EH (cell line): ENCODE measurements around the gene GDF10.

Source experiments
- DNase-seq: peaks from one replicate; pipeline ENCODE4 v3.0.0-alpha.2; 2015; ENCODE audit warnings: low read depth

GDF10 gene

GRCh38 chr10:47294057-47294456, 5.9 kb upstream of the GDF10 start:
- no peak for DNase-seq

DNA sequence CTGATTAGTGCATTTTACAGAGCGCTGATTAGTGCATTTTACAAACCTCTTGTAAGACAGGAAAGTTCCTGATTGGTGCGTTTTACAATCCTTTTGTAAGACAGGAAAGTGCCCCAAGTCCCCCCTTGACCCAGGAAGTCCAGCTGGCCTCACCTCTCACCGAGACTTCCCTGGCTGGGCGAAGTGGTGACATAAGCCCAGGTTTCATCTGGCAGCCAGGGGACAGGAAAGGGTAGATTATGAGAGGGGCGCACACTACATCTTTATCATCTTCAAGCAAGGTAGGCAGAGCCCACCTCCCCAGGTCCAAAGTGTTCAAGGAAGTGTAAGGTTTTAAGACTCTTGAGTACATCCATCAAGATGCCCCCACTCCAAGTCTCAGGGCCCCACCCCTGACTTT, 5.5 kb upstream of the GDF10 start:
- no peak for DNase-seq

GRCh38 chr10:47295411-47295810, 4.6 kb upstream of the GDF10 start:
- DNase-seq = no peak

DNA sequence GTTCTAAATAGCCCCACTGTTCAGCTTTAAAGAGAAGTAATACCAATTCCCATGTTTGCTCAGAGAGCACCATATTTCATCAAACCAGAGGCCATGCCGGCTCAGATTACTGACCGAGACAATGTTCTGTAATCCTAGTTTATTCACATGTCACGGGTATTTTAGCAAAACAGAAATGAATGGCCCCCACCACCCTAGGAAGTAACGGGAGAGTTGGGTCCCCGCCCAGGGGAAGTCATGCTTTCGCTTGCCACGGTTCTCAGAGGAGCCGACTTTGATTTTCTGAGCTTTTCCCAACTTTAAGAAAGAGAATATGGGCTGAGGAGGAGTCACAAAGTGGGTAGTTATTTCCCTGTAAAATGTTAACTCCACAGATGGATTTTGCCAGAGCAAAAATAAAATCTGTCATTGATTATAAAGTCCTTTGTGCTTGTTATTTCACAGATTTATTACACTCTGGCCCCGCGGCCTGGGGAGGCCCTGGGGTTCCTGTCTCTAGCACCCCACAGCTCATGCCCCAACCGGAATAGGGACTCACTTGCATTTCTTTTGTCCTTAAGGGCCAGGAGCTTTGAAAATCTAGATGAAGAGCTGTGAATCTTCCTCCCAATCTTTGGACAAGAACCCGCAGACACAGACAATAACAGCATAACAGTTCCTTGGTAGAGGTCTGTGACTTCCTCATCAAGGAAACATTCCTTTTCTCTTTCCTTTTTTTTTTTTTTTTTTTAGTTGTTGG, 3.7 kb upstream of the GDF10 start:
- no peak for DNase-seq

DNA sequence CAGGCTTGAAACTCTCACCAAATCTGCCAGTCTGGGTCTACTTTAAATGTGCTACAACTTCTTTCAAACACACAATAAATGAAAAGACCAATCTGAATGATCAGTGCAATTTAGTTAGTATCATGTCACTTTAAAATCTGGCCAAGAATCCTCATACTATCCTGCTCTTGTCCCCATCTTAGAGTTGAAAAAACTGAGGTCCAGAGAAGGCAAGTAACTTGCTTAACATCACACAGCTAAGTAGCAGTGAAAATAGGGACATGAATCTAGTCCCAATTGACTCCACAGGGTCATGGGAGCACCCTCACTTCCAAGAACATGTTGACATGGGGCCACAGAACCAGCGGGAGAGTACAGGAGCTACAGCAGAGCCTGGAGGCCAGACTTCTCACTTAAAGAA, 3.1 kb upstream of the GDF10 start:
- no peak for DNase-seq

DNA sequence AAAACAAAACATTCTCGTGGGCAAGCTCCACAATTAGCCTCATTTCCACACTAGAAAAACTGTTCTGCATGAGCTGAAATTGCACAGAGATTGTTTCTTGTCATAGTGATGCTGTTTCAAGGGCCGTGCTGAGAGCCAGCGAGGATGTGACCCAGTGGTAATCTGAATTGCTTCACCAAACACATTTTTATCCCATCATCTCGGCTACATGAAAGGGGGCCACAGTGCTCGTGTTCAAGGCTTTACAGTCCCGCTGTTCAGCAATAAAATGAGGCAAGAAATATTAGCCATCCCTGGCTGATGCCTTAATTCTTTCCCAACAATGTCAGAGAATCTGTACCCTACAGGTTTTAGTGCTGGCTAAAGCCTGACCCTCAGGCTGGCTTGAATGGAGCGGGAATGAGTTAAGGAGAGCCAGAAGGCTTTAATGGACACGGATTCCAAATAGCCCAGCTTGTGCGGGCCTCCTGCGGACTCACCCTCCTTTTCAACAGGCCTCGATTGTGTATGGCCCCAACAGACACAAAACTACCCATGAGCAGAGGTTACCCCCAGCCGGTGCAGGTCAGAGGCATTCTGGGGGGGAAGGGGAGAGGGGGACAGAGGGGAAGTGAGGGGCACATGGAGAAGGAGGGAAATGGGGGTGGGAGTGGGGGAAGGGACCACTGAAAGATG, 2.0 kb upstream of the GDF10 start:
- no peak for DNase-seq

DNA sequence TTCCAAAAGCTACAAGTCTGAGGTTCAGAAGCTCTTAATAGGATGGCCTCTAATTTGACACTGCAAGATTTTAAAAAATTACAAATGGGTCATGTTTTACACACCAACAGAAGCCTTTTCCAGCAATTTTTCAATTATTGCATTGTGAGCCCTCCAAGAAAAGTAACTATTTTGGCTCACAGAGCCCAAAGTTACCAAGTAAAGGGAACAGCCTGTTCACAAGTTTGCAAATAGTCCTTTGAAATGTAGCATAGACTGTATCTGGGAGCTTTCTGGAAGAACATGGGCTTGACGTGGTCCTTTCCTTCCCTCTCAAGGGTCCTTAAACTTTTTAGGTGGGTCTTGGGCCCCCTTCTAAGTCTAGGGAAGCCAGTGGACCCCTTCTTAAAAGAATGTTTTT, 1.3 kb upstream of the GDF10 start:
- DNase-seq = no peak

- no peak for DNase-seq
Observed at GRCh38 chr10:47300429-47300931, 483 bp downstream of the GDF10 start.

GRCh38 chr10:47301833-47302232, 1.8 kb downstream of the GDF10 start:
- no peak for DNase-seq

DNA sequence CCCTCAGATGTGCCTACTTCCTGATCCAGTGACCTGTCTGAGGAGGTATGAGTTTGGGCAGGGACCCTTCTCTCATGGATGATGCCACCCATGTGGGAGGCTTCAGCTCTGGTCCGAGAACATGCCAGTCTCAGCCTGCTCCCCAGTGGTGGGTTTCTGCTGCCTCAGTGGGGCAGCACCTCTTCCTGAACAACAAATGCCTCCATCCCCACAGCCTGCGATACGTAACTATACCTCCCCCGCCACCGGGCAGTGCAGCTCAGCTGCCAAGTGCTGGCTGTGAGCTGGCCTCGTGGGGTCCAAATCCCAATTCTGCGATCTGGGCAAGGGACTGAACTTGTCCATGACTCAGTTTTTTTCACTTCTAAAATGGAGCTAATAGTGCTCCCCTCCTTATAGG, 3.1 kb downstream of the GDF10 start:
- DNase-seq = no peak

GRCh38 chr10:47303866-47304265, 3.9 kb downstream of the GDF10 start:
- no peak for DNase-seq

DNA sequence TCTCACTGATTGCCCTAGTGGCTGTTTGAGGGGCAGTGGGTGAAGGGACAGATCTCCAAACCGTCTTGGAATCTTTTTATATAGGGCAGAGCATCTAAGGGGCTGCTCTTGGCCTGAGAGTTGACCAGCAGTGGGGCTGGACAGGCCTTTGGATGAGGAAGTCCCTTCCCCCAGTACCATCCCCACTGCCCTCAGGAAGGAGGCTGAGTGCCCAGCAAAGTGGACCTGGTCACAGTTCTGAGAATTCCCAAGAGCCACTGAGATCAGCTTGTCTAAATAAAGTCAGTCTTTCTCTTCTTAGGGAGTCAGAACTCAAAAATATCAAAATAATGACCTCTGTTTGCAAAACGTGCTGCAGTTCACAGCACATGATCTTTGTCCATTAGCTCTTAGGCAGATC, 5.6 kb downstream of the GDF10 start:
- no peak for DNase-seq

DNA sequence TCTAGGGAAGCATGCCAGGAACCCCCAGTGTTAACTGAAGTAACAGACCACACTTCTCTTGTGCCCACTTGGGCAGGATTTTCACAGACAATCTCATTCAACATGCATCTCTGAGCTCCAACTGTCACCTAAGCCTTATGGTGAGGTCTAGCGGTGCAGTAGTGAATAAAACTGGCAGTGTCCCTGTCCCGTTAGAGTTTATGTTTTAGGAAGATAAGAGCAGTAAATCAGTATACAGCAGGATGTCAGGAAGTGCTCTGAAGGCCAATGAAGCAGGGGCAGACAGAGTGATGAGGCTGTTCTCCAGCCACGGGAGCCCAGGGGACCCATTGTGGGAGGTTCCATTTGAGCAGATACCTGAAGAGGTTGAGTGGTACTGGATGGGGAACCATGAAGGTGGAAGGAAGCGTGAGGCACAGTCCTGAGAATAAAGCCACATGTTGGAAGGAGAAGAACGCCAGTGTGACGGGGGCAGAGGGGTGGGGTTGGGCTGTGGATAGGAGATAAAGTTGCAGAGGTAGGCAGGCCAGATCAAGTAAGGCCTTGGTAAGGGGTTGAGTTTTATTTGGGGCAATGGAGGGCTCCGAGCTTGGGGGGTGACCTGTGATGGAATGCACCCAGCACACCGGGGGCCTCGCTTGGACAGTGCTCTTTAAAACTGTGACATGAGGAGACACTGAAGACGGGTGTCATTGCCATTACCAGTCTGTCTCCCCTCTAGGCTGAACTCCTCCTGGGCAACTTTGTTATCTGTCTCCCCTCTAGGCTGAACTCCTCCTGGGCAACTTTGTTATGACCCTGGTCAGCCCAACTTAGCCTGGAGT, 6.6 kb downstream of the GDF10 start:
- no peak for DNase-seq

DNA sequence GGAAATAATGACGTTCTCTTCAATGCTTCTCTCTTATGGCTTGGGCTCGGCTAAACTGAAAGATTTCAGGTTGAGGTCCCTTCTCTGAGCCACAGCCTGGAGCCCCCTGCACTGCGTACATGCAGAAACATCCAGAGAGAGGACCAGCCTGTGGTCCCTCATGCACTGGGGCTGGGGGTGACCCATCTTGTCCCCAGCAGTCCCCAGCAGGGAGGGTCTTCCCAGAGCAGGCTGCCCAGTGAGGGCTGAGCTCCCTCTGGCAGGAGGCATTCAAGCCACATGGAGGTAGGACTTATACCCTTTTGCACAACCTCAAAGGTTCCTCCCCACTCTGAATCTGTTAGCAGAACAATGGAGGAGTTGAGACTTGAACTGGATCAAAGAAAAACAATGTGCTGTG, 7.4 kb downstream of the GDF10 start:
- DNase-seq = no peak

GRCh38 chr10:47308775-47309174, 8.8 kb downstream of the GDF10 start:
- no peak for DNase-seq

DNA sequence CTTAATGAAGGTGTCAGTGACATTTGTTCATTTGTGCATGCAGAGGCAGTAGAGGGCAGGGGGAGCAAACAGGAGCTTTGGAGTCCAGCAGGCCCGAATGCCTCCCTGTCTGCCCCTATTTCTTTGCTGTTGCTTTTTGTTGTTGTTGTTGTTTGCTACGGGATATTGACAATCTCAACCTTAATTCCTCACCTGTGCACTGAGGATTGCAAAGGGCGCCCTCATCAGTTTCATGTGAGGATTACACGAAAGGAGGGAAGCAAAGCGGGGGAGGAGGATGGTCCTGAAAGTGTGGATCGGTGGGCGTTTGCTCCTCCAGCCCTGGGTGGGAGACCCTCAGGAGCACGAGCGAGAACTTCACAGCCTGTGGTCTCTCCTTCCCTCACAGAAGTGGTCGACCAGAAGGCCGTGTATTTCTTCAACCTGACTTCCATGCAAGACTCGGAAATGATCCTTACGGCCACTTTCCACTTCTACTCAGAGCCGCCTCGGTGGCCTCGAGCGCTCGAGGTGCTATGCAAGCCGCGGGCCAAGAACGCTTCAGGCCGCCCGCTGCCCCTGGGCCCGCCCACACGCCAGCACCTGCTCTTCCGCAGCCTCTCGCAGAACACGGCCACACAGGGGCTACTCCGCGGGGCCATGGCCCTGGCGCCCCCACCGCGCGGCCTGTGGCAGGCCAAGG, 9.6 kb downstream of the GDF10 start:
- DNase-seq = no peak

- DNase-seq = no peak
Observed at GRCh38 chr10:47310090-47310505, 10.1 kb downstream of the GDF10 start.

DNA sequence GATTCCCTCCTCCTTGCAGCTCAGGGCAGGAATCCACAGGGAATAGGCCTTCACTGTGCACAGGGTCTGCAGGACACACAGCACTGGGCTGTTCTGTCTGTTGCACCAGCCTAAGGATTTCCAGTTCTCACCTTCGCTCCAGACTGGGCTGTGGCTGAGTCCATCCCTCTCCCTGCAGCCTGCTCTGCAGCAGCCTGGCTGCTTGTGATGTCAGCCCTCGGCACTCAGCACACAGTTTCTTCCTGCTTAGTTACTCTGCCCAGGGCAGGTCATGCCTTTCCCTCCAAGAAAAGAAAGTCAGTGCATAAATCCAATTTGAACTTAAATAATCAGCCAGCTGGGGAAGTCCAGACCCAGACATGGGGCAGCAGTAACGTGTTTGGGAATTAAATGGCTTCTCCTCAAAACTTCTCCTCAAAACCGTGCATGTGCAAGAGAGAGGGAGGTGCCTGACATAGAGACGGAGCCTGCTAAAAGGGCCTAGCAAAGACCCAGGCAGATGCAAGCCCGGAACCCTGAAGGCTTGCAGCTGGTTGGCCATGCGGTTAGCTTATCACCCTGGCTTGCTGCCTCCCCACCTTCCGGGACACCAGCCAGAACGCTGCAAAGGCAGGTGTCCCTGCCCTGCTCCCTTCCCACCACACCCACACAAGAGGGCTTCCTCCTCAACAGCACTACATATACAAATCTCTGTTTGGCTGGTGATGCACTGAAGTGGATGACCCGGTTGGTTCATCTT, 11.4 kb downstream of the GDF10 start:
- DNase-seq = no peak

- peak; percentile 80 for DNase-seq
Observed at GRCh38 chr10:47311932-47312662, 12.1 kb downstream of the GDF10 start.

DNA sequence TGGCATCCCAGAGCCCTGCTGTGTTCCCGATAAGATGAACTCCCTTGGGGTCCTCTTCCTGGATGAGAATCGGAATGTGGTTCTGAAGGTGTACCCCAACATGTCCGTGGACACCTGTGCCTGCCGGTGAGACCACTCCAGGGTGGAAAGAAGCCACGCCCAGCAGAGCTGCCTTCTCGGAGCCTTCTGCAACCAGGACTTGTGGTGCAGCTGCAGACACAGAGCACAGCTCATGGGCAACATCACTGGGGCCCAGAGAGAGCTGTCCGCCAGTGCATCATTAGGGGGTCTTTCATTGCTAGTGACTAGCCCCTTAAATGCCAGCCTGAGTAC, 12.6 kb downstream of the GDF10 start:
- no peak for DNase-seq

DNA sequence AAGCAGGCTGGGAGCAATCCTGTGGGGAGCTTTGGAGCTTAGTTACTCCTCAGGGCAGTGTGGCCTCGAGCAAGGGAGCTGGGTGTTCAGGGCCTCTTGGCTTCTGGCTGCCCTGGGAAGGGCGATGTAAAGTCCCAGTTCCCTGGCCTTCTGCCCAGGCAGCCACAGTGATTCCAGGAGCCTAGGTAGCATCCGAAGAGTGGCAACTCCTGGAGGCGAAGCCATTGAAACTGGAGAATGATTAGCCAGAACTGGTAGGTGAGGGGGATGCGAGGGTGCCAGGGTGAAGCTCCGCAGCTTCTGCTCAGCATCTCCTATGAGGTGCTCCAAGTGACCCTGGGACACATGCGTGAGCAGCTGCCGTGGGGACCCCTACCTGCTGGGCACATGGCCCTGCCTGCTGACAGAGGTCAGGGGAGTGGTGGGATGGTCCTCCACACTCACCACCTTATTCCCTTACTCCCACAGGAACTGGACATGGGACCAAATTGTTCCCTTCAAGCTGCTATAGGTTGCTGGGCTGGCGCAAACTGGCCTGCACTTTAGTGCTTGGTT, 14.5 kb downstream of the GDF10 start:
- no peak for DNase-seq
